GM12875 (cell line): ENCODE measurements around the gene LCLAT1.

Experiments used
- H3K4me3 ChIP-seq: one replicate; pipeline ENCODE4 v1.5.1; 2011; ENCODE audit warnings: low read depth, low read length, control low read depth
- TF ChIP-seq, protein P1 (sequence below): IDR thresholded peaks from 2 replicates; pipeline ENCODE4 v1.5.1; 2011; ENCODE audit warnings: low read depth, mild to moderate bottlenecking, control low read depth, inconsistent platforms, low read length, moderate library complexity, borderline replicate concordance; ENCODE audit not compliant: insufficient read depth

LCLAT1 gene

DNA sequence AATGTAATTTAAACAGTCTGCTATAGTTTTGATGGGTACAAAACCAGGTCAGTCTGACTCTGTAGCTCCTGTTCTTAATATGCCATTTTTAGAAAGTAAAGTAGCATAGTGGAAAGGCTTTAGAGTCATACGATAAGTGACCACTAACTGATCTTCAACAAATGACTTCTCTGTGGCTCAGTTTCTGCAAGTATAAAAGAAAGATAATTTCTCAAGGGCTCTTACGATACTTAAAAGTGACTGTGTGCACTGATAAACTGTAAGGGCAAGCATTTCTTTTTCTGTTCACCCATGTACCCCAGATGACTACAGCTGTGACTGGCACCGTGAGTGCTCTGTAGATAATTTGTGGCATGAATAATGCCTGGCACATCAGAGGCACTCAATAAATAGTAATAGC, 178.7 kb downstream of the LCLAT1 start:
- TF ChIP-seq, protein P1, sequence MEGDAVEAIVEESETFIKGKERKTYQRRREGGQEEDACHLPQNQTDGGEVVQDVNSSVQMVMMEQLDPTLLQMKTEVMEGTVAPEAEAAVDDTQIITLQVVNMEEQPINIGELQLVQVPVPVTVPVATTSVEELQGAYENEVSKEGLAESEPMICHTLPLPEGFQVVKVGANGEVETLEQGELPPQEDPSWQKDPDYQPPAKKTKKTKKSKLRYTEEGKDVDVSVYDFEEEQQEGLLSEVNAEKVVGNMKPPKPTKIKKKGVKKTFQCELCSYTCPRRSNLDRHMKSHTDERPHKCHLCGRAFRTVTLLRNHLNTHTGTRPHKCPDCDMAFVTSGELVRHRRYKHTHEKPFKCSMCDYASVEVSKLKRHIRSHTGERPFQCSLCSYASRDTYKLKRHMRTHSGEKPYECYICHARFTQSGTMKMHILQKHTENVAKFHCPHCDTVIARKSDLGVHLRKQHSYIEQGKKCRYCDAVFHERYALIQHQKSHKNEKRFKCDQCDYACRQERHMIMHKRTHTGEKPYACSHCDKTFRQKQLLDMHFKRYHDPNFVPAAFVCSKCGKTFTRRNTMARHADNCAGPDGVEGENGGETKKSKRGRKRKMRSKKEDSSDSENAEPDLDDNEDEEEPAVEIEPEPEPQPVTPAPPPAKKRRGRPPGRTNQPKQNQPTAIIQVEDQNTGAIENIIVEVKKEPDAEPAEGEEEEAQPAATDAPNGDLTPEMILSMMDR: no peak
- no peak overlapping the region for H3K4me3 ChIP-seq

DNA sequence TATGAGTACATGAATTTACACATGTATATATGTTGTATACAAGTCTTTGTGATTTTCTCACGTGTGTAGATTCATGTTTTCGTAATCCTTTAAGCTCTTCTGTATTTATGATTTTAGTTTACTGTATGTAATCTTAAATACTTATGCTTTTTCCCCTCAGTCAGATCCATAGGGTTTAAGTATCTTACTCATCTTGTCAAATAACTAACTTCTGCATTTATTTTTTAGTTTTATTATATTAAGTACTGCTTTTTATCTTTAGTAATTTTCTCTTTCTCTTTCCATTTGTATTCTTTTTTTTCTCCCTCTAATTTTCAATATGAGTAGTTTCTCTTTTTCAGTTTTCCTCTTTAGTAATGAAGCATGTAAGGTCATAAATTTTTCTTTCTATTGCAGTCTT, 179.4 kb downstream of the LCLAT1 start:
- TF ChIP-seq, protein P1: no peak
- no peak overlapping the region for H3K4me3 ChIP-seq

DNA sequence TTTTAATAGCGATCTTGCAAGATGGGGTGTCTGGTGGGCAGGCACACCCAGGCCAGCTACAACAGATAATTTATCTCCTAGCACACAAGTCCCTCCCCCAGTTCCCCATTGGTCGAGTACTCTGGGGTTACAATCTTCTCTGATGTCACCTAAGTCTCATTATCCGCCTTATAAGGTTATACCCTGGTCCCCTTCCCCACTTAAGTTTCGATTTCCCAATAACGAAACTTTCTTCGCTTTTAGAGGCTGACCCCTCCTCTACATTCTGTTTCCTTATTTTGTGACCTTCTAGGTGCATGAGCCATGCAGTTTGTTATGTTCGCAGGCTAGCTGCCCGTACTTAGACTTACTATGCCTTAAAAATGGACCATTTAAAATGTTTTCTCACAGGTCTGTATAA, 180.1 kb downstream of the LCLAT1 start:
- no peak overlapping the region for H3K4me3 ChIP-seq

DNA sequence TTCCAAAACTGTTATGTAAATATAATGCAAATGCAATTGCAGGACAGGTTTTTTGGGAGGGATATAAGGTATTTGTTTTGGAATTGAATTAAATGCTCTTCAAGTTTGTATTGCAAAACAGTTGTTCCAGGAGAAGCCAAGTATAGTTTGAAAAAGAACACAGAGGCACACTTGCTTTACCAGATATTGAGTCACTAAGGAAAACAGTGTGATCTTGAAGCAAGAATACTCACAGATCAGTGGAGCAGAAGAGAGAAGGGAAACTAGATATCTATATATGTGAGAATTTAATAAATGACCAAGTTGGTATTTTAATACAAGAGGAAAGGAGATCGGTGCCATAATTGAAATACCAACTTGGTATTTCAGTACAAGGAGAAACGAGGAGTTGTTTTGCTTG, 181.3 kb downstream of the LCLAT1 start:
- no peak overlapping the region for H3K4me3 ChIP-seq
- TF ChIP-seq, protein P1: no peak

More for the DNA sequence above, 180.1 kb downstream of the LCLAT1 start:
- TF ChIP-seq, protein P1: no peak

DNA sequence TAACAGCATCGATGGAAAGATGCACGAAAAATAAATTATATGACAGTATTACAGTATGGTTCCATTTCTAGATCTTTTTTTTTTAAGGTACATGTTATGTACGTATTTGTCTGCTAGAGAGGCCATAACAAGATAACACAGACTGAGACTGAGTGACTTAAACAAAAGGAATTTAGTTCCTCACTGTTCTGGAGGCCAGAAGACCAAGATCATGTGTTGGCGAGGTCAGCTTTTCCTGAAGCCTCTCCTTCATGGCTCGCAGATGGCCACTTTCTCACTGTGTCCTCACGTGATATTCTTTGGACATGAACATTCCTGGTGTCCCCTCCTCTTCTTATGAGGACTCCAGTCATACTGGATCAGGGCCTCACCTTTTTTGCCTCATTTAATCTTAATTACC, 182.8 kb downstream of the LCLAT1 start:
- TF ChIP-seq, protein P1: no peak
- no peak overlapping the region for H3K4me3 ChIP-seq

DNA sequence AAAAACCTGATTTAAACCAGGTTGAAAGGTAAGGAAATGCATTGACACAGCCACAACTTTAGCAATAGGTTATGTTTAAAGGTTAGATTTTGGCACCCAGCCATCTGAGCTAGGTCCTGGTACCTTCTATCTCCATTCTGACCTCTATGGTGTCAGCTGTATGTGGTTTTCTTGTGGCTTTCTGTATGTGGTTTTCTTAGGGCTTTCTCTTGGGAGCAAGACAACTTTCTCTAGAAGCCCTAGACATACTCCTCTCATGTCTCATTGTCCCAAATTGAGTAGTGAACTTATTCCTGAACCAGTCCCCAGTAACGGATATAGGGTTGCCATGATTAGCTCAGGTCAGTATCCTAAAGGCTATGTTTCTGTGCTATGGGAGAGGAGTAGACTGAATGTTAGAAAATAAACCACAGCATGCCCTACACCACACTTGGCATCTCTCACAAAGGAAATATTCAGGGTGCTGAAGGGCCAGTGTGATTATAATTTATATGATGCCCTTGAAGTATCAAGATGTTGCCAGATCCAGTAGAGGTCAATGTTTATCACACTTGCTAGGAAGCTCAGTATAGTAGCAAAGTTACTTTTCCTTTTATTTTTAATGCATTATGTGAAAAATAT, 184.1 kb downstream of the LCLAT1 start:
- TF ChIP-seq, protein P1: no peak
- no peak overlapping the region for H3K4me3 ChIP-seq

DNA sequence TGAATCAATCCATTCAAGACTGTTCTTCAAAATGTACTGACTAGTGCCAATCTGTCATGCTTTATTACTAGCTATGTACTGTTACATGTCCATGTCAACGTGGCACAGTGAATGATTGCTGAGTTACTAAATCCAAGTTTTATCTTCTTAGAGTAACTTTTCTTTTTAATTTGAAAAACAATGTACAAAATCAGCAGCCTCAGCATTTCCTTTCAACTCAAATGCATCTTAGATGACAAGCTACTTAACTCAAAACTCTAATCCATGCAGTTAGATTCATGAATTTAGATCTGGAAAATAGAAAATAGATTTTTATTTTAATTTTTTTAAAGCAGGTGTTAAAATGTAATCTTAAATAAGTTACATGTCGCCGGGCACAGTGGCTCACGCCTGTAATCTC, 186.0 kb downstream of the LCLAT1 start:
- TF ChIP-seq, protein P1: no peak
- H3K4me3 ChIP-seq: no peak overlapping the region
